Neuronal stem cell (in vitro differentiated cells): ENCODE data around the gene SLBP.

Source experiments
- DNase-seq: peaks from one replicate; pipeline ENCODE4 v3.0.0-alpha.2; 2013; ENCODE audit warnings: low spot score
- H2AFZ ChIP-seq: one replicate; pipeline ENCODE4 v1.6.1; 2013; ENCODE audit warnings: mild to moderate bottlenecking, low read length, inconsistent platforms
- H2AK5ac ChIP-seq: 2 replicates; pipeline ENCODE4 v1.6.1; 2013; ENCODE audit warnings: low read depth, mild to moderate bottlenecking, inconsistent platforms, low read length, moderate library complexity, mixed read lengths
- H2BK120ac ChIP-seq: 2 replicates; pipeline ENCODE4 v1.6.1; 2013; ENCODE audit warnings: low read depth, mild to moderate bottlenecking, inconsistent platforms, low read length, moderate library complexity, mixed read lengths
- H2BK12ac ChIP-seq: one replicate; pipeline ENCODE4 v1.6.1; 2013; ENCODE audit warnings: low read length, inconsistent platforms
- H2BK15ac ChIP-seq: 2 replicates; pipeline ENCODE4 v1.6.1; 2013; ENCODE audit warnings: mild to moderate bottlenecking, low read length, inconsistent platforms, mixed read lengths
- H2BK5ac ChIP-seq: one replicate; pipeline ENCODE4 v1.6.1; 2013; ENCODE audit warnings: inconsistent platforms, mild to moderate bottlenecking, low read length, moderate library complexity
- H3K14ac ChIP-seq: one replicate; pipeline ENCODE4 v1.6.1; 2013; ENCODE audit warnings: low read length, inconsistent platforms
- H3K18ac ChIP-seq: 2 replicates; pipeline ENCODE4 v1.6.1; 2013; ENCODE audit warnings: low read length, inconsistent platforms
- H3K23ac ChIP-seq: 2 replicates; pipeline ENCODE4 v1.6.1; 2013; ENCODE audit warnings: low read depth, mild to moderate bottlenecking, mixed read lengths, low read length, inconsistent platforms; ENCODE audit not compliant: poor library complexity
- H3K27ac ChIP-seq: replicated peaks from 3 replicates; pipeline ENCODE4 v1.5.1; 2013; ENCODE audit warnings: low read length, inconsistent platforms
- H3K27me3 ChIP-seq, 3 experiments: 2 replicates each; pipeline ENCODE4 v1.6.1; 2013; ENCODE audit warnings: low read length in 3 of 3, mild to moderate bottlenecking in 2 of 3, inconsistent platforms in 1 of 3, low read depth in 1 of 3, mixed read lengths in 1 of 3, moderate library complexity in 1 of 3; ENCODE audit not compliant: control insufficient read depth in 3 of 3, insufficient read depth in 3 of 3
- H3K36me3 ChIP-seq, 2 donors: replicated peaks in 1 of 2; 2 replicates each; pipeline ENCODE4 v1.6.1; 2013; ENCODE audit warnings: low read length in 2 of 2; ENCODE audit not compliant: control insufficient read depth in 2 of 2, insufficient read depth in 2 of 2
- H3K4ac ChIP-seq: 2 replicates; pipeline ENCODE4 v1.6.1; 2013; ENCODE audit warnings: inconsistent platforms, mild to moderate bottlenecking, low read length, moderate library complexity
- H3K4me1 ChIP-seq, 2 donors: 1 replicate in 1 of 2; 2 replicates in 1 of 2; pipeline ENCODE4 v1.6.1; 2013; ENCODE audit warnings: low read length in 2 of 2, low read depth in 1 of 2; ENCODE audit not compliant: control insufficient read depth in 2 of 2, insufficient read depth in 1 of 2
- H3K4me2 ChIP-seq: one replicate; pipeline ENCODE4 v1.6.1; 2013; ENCODE audit warnings: mild to moderate bottlenecking, low read length, inconsistent platforms; ENCODE audit not compliant: insufficient read depth, poor library complexity, severe bottlenecking
- H3K4me3 ChIP-seq, 2 donors: 2 replicates each; pipeline ENCODE4 v1.5.1; 2013; ENCODE audit warnings: low read length in 2 of 2, mild to moderate bottlenecking in 2 of 2, inconsistent platforms in 1 of 2, moderate library complexity in 1 of 2
- H3K79me1 ChIP-seq: one replicate; pipeline ENCODE4 v1.6.1; 2013; ENCODE audit warnings: low read depth, mild to moderate bottlenecking, inconsistent platforms, low read length, moderate library complexity
- H3K9ac ChIP-seq: one replicate; pipeline ENCODE4 v1.6.1; 2013; ENCODE audit warnings: mild to moderate bottlenecking, low read depth, low read length, inconsistent platforms; ENCODE audit not compliant: poor library complexity
- H3K9me3 ChIP-seq, 2 donors: replicated peaks in 1 of 2; 2 replicates each; pipeline versions ENCODE3 to v1.6.1; 2013; ENCODE audit warnings: low read length in 2 of 2, mild to moderate bottlenecking in 2 of 2, inconsistent platforms in 1 of 2, low read depth in 1 of 2, mixed read lengths in 1 of 2, moderate library complexity in 1 of 2; ENCODE audit not compliant: control insufficient read depth in 2 of 2, insufficient read depth in 1 of 2
- H4K8ac ChIP-seq: one replicate; pipeline ENCODE4 v1.6.1; 2013; ENCODE audit warnings: low read depth, mild to moderate bottlenecking, inconsistent platforms, low read length, moderate library complexity
- H4K91ac ChIP-seq: one replicate; pipeline ENCODE4 v1.6.1; 2013; ENCODE audit warnings: low read length, low read depth, mild to moderate bottlenecking, inconsistent platforms; ENCODE audit not compliant: poor library complexity
- WGBS, 2 donors: extraction: QIAGEN DNeasy Blood & Tissue Kit; methylation state at CpG; one replicate each; pipeline ENCODE4 v1.1.7; 2013; ENCODE audit warnings: missing lambda C conversion rate in 2 of 2, mixed read lengths in 1 of 2; ENCODE audit not compliant: insufficient read length in 2 of 2, insufficient replicate concordance in 1 of 2; ENCODE audit errors: extremely low coverage in 2 of 2; 5-methylcytosine and 5-hydroxymethylcytosine counted together

The SLBP gene

DNA sequence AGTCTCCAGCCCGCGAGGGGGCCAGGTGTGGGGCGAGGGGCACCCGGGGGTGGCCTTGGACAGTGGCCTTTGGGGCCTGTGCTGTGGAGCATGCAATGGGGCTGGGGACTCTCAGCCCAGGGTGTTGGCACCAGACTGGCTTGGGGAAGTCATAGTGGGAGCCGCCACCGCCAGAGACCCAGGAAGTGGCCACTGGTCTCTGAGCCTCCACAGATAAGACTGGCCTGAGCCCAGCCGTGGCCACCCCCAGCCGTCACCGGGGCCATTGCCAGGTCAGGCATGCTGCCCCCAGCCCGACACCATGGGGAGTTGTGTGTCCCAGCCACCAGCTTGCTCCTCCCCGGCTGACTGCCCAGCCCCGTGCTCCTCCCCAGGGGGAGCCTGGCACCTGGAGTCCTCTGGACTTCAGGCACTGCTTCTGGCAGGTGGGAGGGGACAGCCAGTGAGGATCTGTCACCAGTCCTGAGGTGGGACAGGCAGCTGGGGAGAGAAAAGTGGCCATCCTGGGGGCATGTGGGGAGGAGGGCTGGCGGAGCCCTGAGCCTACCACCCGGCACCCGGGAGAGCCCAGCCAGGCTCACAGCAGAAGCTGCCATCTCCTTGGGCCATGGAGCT, 41.7 kb upstream of the SLBP start:
- WGBS, 2 donors, result no CpG with 5 or more reads among the region's 15 CpGs

GRCh38 chr4:1753294-1753696, 41.2 kb upstream of the SLBP start:
- H2BK15ac ChIP-seq, result no peak overlapping the region
- no peak overlapping the region for H3K4me3 ChIP-seq
- no peak overlapping the region for H2AFZ ChIP-seq
- H2AK5ac ChIP-seq, result peak overlapping the region; percentile 94
- H4K8ac ChIP-seq, result no peak overlapping the region
- no peaks in the 10 kb centered on the region for H3K9me3 ChIP-seq
- no peaks in the 10 kb centered on the region for H3K79me1 ChIP-seq
- no peaks in the 10 kb centered on the region for H3K36me3 ChIP-seq
- no CpG with 5 or more reads among the region's 10 CpGs for WGBS, 2 donors
- no peak overlapping the region for H4K91ac ChIP-seq
- H3K4ac ChIP-seq, result no peak overlapping the region
- H3K18ac ChIP-seq, result peak overlapping the region; percentile 85
- no peak overlapping the region for H3K27ac ChIP-seq
- no peak overlapping the region for H2BK12ac ChIP-seq
- no peak overlapping the region for H3K23ac ChIP-seq
- no peak overlapping the region for H3K4me2 ChIP-seq
- peaks cover 9 to 19% of the 10 kb centered on the region in 2 donors for H3K4me1 ChIP-seq
- peak overlapping the region; percentile 4 for H3K9ac ChIP-seq
- H2BK5ac ChIP-seq, result peak overlapping the region; percentile 24
- peaks cover 0 to 12% (median 0%) of the 10 kb centered on the region in 3 experiments for H3K27me3 ChIP-seq
- H3K14ac ChIP-seq, result no peak overlapping the region
- DNase-seq, result no peak
- peak overlapping the region; percentile 72 for H2BK120ac ChIP-seq

More for the DNA sequence above, 41.7 kb upstream of the SLBP start:
- Histone ChIP-seq H4K91ac (no peak overlapping the region), H3K27me3 (peaks cover 0 to 12% (median 0%) of the 10 kb centered on the region in 3 experiments), H2BK15ac (peak overlapping the region; percentile 58), H3K9me3 (no peaks in the 10 kb centered on the region), H3K4me3 (no peak overlapping the region), H3K4ac (peak overlapping the region; percentile 84), H3K9ac (peak overlapping the region; percentile 4), H3K23ac (no peak overlapping the region), H3K4me2 (no peak overlapping the region), H2AFZ (no peak overlapping the region), H3K79me1 (no peaks in the 10 kb centered on the region), H4K8ac (no peak overlapping the region), H3K27ac (no peak overlapping the region), H3K14ac (peak overlapping the region; percentile 94), H2BK120ac (peak overlapping the region; percentile 72), H2BK5ac (no peak overlapping the region), H3K36me3 (no peaks in the 10 kb centered on the region), H2AK5ac (peak overlapping the region; percentile 94), H3K18ac (peak overlapping the region; percentile 85), H3K4me1 (peaks cover 9 to 25% of the 10 kb centered on the region in 2 donors), H2BK12ac (no peak overlapping the region)
- no peak for DNase-seq

- H3K4me1 ChIP-seq, result peaks cover 6 to 14% of the 10 kb centered on the region in 2 donors
- no peak overlapping the region for H4K91ac ChIP-seq
- no peak overlapping the region for H3K27ac ChIP-seq
- H2BK12ac ChIP-seq, result no peak overlapping the region
- no peak overlapping the region for H4K8ac ChIP-seq
- no peaks in the 10 kb centered on the region for H3K9me3 ChIP-seq
- no peak overlapping the region for H2AFZ ChIP-seq
- peak overlapping the region; percentile 89 for H2BK15ac ChIP-seq
- peak overlapping the region; percentile 96 for H2AK5ac ChIP-seq
- H3K4ac ChIP-seq, result no peak overlapping the region
- H2BK120ac ChIP-seq, result no peak overlapping the region
- peak overlapping the region; percentile 75 for H2BK5ac ChIP-seq
- WGBS, 2 donors, result no CpG with 5 or more reads among the region's 35 CpGs
- no peaks in the 10 kb centered on the region for H3K36me3 ChIP-seq
- DNase-seq, result no peak
- H3K27me3 ChIP-seq, result peaks cover 0 to 12% (median 0%) of the 10 kb centered on the region in 3 experiments
- no peak overlapping the region for H3K4me3 ChIP-seq
- H3K23ac ChIP-seq, result no peak overlapping the region
- H3K79me1 ChIP-seq, result no peaks in the 10 kb centered on the region
- H3K4me2 ChIP-seq, result no peak overlapping the region
- peak overlapping the region; percentile 76 for H3K18ac ChIP-seq
- H3K9ac ChIP-seq, result peak overlapping the region; percentile 30
- H3K14ac ChIP-seq, result peak overlapping the region; percentile 38
Observed at GRCh38 chr4:1752284-1753041, 40.3 kb upstream of the SLBP start.

DNA sequence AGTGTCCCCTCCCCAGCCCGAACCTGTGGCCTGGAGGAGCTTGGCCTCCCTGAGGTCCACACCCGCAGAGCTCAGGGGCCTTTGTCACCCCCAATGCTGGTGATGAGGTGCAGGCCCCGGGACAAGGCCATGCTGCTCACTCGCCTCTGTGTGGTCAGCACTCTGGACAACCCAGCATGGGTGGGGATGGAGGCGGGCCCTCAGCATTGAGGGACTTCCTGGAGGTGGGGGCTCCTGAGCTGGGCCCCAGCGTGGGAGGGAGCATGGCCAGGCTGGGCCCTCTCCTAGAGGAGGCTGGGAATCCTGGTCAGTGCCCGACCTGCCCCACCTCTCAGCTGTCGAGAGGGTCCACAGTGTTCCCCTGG, 39.8 kb upstream of the SLBP start:
- H3K27me3 ChIP-seq, result peaks cover 0 to 12% (median 0%) of the 10 kb centered on the region in 3 experiments
- peak overlapping the region; percentile 75 for H2BK5ac ChIP-seq
- peak overlapping the region; percentile 76 for H3K18ac ChIP-seq
- no peak for DNase-seq
- no peak overlapping the region for H3K27ac ChIP-seq
- H2BK12ac ChIP-seq, result peak overlapping the region; percentile 90
- no peak overlapping the region for H3K4ac ChIP-seq
- H3K9ac ChIP-seq, result peak overlapping the region; percentile 30
- no peaks in the 10 kb centered on the region for H3K9me3 ChIP-seq
- peaks cover 8 to 9% of the 10 kb centered on the region in 2 donors for H3K4me1 ChIP-seq
- H4K91ac ChIP-seq, result no peak overlapping the region
- no peak overlapping the region for H2AFZ ChIP-seq
- H3K36me3 ChIP-seq, result no peaks in the 10 kb centered on the region
- peak overlapping the region; percentile 85 for H3K23ac ChIP-seq
- no peak overlapping the region for H3K4me2 ChIP-seq
- no peak overlapping the region for H3K4me3 ChIP-seq
- H2BK15ac ChIP-seq, result peak overlapping the region; percentile 89
- H4K8ac ChIP-seq, result no peak overlapping the region
- H3K79me1 ChIP-seq, result no peaks in the 10 kb centered on the region
- no CpG with 5 or more reads among the region's 8 CpGs for WGBS, 2 donors
- no peak overlapping the region for H2BK120ac ChIP-seq
- H3K14ac ChIP-seq, result peak overlapping the region; percentile 17
- H2AK5ac ChIP-seq, result peak overlapping the region; percentile 96
